Measurements from ENCODE around the gene C1orf232. TPM values are rescaled to one million over a fixed set of nuclear protein-coding genes. Genes with fewer than 3 reads are reported as not detected.
A peak's percentile ranks its signal among the peaks of the same experiment; 100 is the strongest.

Gene C1orf232
- total and polyA plus RNA-seq, 2 donors (not counting 1 experiment from before 2014, with no cell fraction given): not detected

GRCh38 chr1:26156285-26157038 lies 12.3 kb downstream of the C1orf232 start:
- no peaks in the 10 kb centered on the region for H4K20me1 ChIP-seq (ENCODE audit: control insufficient read depth, insufficient read depth, low read length, poor library complexity, severe bottlenecking)
- Mint-ChIP-seq H3K27me3 (peaks cover 46% of the 10 kb centered on the region), H3K9me3 (ENCODE audit: insufficient read depth) (no peaks in the 10 kb centered on the region), H3K4me3 (no peak overlapping the region), H3K4me1 (peaks cover 2% of the 10 kb centered on the region), H3K27ac (no peak overlapping the region)
- 7% methylated on average over 10 of the region's 12 CpGs for WGBS (ENCODE audit: insufficient coverage)
- ChIA-PET POLR2A (no interaction called here), CTCF (interaction anchor here (1.4 to 4.3 kb wide), 3 partner anchors 12 to 52 kb away, joined by 4 to 31 read pairs (median 10); partner anchors contain the start of genes C1orf232 and ZNF593)
- ATAC-seq (ENCODE audit: low read depth): no peak
- no peak overlapping the region for H3K9ac ChIP-seq (ENCODE audit: low read length)
- DNase-seq: no peak
- H2AFZ ChIP-seq (ENCODE audit: insufficient read depth, low read depth, low read length, poor library complexity, severe bottlenecking): no peak overlapping the region
- no peak overlapping the region for H3K4me3 ChIP-seq (ENCODE audit: control extremely low read depth in 1 of 5, extremely low read depth in 1 of 5, insufficient read depth in 1 of 5, low read depth in 2 of 5, low read length in 4 of 5)
- H3K36me3 ChIP-seq (replicated peaks in 1 of 2; ENCODE audit: control extremely low read depth in 1 of 2, control insufficient read depth in 1 of 2, extremely low read depth in 1 of 2, insufficient read depth in 2 of 2, low read length in 1 of 2): no peaks in the 10 kb centered on the region
- no peaks in the 10 kb centered on the region for H3K79me2 ChIP-seq (ENCODE audit: control insufficient read depth, insufficient read depth, low read length)
- peaks cover 12 to 13% of the 10 kb centered on the region in 2 donors for H3K4me1 ChIP-seq (ENCODE audit: control insufficient read depth in 2 of 2, insufficient read depth in 2 of 2, low read length in 2 of 2)
- H3K27me3 ChIP-seq (replicated peaks in 1 of 4; ENCODE audit: control extremely low read depth in 1 of 4, control insufficient read depth in 3 of 4, insufficient read depth in 4 of 4, low read length in 3 of 4): peaks cover 0 to 54% (median 17%) of the 10 kb centered on the region in 4 experiments
- intact Hi-C loops (cut with micrococcal nuclease): no loop called here
- no peak overlapping the region for H3K4me2 ChIP-seq (replicated peaks; ENCODE audit: low read depth, low read length, poor library complexity, severe bottlenecking)
- TF ChIP-seq, protein P1, sequence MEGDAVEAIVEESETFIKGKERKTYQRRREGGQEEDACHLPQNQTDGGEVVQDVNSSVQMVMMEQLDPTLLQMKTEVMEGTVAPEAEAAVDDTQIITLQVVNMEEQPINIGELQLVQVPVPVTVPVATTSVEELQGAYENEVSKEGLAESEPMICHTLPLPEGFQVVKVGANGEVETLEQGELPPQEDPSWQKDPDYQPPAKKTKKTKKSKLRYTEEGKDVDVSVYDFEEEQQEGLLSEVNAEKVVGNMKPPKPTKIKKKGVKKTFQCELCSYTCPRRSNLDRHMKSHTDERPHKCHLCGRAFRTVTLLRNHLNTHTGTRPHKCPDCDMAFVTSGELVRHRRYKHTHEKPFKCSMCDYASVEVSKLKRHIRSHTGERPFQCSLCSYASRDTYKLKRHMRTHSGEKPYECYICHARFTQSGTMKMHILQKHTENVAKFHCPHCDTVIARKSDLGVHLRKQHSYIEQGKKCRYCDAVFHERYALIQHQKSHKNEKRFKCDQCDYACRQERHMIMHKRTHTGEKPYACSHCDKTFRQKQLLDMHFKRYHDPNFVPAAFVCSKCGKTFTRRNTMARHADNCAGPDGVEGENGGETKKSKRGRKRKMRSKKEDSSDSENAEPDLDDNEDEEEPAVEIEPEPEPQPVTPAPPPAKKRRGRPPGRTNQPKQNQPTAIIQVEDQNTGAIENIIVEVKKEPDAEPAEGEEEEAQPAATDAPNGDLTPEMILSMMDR (IDR thresholded peaks at IDR 0.05): no peak
- H3K9me3 ChIP-seq (ENCODE audit: control extremely low read depth in 1 of 3, control insufficient read depth in 2 of 3, insufficient read depth in 1 of 3, low read length in 2 of 3): peaks cover 0 to 3% (median 0%) of the 10 kb centered on the region in 3 donors
- no peak overlapping the region for H3K27ac ChIP-seq (ENCODE audit: low read length in 2 of 2)

- Histone ChIP-seq H3K36me3 (replicated peaks in 1 of 2; ENCODE audit: control extremely low read depth in 1 of 2, control insufficient read depth in 1 of 2, extremely low read depth in 1 of 2, insufficient read depth in 2 of 2, low read length in 1 of 2) (no peaks in the 10 kb centered on the region), H4K20me1 (ENCODE audit: control insufficient read depth, insufficient read depth, low read length, poor library complexity, severe bottlenecking) (no peaks in the 10 kb centered on the region), H3K4me3 (ENCODE audit: control extremely low read depth in 1 of 5, extremely low read depth in 1 of 5, insufficient read depth in 1 of 5, low read depth in 2 of 5, low read length in 4 of 5) (no peak overlapping the region), H3K27ac (ENCODE audit: low read length in 2 of 2) (no peak overlapping the region), H2AFZ (ENCODE audit: insufficient read depth, low read depth, low read length, poor library complexity, severe bottlenecking) (peak overlapping the region; percentile 33), H3K4me2 (replicated peaks; ENCODE audit: low read depth, low read length, poor library complexity, severe bottlenecking) (no peak overlapping the region), H3K27me3 (replicated peaks in 1 of 4; ENCODE audit: control extremely low read depth in 1 of 4, control insufficient read depth in 3 of 4, insufficient read depth in 4 of 4, low read length in 3 of 4) (peaks cover 0 to 50% (median 12%) of the 10 kb centered on the region in 4 experiments), H3K9ac (ENCODE audit: low read length) (no peak overlapping the region), H3K4me1 (ENCODE audit: control insufficient read depth in 2 of 2, insufficient read depth in 2 of 2, low read length in 2 of 2) (peaks cover 7 to 8% of the 10 kb centered on the region in 2 donors), H3K9me3 (ENCODE audit: control extremely low read depth in 1 of 3, control insufficient read depth in 2 of 3, insufficient read depth in 1 of 3, low read length in 2 of 3) (no peaks in the 10 kb centered on the region), H3K79me2 (ENCODE audit: control insufficient read depth, insufficient read depth, low read length) (no peaks in the 10 kb centered on the region)
- intact Hi-C loops (cut with micrococcal nuclease): no loop called here
- 34% methylated on average over 16 of the region's 21 CpGs for WGBS (ENCODE audit: insufficient coverage)
- H3K4me1 Mint-ChIP-seq: peaks cover 2% of the 10 kb centered on the region
- CTCF ChIA-PET: interaction anchor here (1.4 to 4.3 kb wide), 3 partner anchors 11 to 51 kb away, joined by 4 to 31 read pairs (median 10); partner anchors contain the start of genes C1orf232 and ZNF593
- no peak overlapping the region for H3K4me3 Mint-ChIP-seq
- ATAC-seq (ENCODE audit: low read depth) (no peak), DNase-seq (no peak)
- TF ChIP-seq, protein P1 (IDR thresholded peaks at IDR 0.05): no peak
- TF ChIP-seq EZH2 (IDR thresholded peaks at IDR 0.05; ENCODE audit: borderline replicate concordance, insufficient read depth, low read depth, low read length, poor library complexity, severe bottlenecking): no peak
- H3K9me3 Mint-ChIP-seq (ENCODE audit: insufficient read depth): no peaks in the 10 kb centered on the region
- H3K27me3 Mint-ChIP-seq: peaks cover 50% of the 10 kb centered on the region
- H3K27ac Mint-ChIP-seq: no peak overlapping the region
- POLR2A ChIA-PET: no interaction called here
These were observed 13.1 kb downstream of the C1orf232 start for GRCh38 chr1:26155370-26156284.

Data from B cell (primary cell).